Measurements from ENCODE around the gene LGALS1.

LGALS1 gene

DNA sequence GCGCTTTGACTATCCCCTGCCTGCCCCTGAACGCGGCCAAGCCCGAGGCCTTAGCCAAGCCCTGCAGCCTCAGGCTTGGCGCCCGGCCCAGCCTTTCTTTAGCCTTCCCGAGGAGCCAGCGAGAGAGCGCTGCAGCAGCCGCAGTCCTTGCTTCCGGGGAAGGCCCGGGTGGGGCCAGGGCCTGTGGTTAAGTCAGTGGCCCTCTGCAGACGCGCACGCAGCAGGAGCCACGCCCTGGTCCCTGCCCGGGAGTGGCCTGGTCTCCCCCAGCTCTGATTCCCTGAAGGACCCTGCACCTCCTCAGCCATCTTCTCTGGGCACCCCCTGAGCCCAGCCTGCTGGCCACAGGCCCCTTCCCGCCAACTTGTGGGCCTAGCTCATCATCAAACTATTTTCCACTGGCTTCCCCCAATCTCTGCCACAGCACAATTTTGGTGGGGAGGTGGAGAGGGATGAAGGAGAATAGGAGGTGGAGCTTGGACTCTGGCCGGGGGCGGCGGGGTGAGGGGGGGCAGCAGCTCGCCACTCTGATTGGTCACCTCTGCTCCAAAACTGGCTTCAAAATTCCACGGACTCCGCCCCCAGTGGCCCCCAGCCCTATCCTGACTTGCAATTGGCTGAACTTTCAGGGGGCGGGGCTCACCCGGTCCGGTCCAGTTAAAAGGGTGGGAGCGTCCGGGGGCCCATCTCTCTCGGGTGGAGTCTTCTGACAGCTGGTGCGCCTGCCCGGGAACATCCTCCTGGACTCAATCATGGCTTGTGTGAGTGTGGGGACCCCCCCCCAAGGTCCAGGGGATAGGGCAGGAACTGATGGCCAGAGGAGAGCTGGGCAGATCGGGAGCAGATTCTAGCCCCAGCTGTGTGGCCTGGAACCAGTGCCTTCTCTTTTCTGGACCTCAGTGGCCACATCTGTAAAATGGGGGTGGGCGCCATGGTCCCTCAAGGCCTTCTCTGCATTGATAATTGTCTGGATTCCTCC, at the start of gene LGALS1:
Gene LGALS1, plus strand, starts transcription at position 686 of the 979 bp plus-strand sequence. Its CDS starts 67 bp downstream, at position 753.
- peak; percentile 73 for DNase-seq

DNA sequence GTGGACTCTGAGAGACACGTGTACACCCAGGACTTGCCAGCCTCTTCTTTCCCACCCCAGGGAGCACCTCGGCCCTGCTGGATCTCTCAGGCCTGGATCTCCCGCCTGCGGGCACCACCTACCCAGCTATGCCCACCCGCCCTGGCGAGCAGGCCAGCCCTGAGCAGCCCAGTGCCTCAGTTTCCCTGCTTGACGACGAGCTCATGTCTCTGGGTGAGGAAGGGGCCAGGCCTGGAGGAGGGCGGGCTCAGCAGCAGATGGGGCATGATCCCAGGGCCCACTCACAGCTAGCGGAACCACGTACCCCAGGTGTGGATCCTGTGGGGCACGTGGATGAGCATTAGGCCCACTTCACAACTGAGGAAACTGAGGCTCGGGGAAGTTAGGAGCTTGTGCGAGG, 49.7 kb upstream of the LGALS1 start:
- no peak for DNase-seq

DNA sequence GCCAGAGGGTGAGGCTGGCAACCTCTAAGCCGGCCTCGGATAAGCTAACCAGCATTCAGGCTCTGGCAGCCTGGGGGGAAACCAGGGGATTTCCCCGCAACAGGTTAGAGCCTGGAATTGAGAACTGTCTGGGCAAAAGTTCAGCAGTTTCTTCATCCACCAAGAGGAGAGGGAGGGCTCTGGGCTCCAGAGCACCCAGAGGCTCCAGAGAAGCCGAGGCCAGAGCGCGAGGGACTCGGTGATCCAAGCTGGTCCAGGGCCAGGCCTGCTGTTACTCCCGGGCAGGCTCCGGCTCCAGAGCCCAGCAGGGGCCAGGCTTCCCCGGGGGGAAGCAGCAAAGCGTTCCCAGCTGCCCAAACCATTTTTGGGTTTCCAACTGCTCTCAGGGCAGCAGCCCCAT, 49.3 kb upstream of the LGALS1 start:
- DNase-seq, result no peak

GRCh38 chr22:37626556-37627075, 48.8 kb upstream of the LGALS1 start:
- DNase-seq, result no peak

DNA sequence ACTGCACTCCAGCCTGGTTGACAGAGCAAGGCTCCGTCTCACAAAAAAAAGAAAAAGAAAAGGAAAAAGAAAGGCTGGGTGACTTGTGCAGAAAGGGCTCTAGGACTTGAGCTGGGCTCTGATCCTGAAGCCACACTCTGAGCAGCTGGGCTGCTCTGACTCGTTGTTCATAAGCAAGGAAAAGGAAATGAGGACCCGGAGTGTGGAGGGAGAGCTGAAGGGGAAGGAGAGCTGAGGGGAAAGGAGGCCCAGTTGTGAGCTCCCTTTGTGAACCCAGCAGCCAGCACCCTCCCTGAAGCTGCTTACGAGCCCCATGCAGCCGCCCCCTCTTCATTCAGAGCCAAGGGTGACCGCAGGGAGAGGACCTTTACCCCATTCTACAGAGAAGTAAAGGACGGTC, 48.3 kb upstream of the LGALS1 start:
- DNase-seq, result no peak

GRCh38 chr22:37627545-37627944, 47.9 kb upstream of the LGALS1 start:
- DNase-seq, result peak; percentile 65

- no peak for DNase-seq
Measured at GRCh38 chr22:37628830-37629229, 46.6 kb upstream of the LGALS1 start.

DNA sequence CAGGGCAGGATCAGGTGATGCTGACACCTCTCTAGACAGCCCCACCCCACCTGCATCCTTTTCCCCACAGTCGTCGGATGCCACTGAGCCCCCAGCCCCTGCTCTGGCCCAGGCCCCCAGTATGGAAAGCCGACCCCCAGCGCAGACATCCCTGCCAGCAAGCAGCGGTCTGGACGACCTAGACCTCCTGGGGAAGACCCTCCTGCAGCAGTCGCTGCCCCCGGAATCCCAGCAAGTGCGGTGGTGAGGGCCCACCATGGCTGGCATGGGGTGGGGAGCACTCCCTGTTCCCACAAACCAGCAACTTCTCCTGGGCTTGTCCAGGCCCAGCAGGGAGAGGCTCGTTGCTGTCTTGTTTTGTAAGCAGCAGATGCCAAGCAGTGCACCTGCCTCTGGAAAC, 45.5 kb upstream of the LGALS1 start:
- DNase-seq, result no peak

DNA sequence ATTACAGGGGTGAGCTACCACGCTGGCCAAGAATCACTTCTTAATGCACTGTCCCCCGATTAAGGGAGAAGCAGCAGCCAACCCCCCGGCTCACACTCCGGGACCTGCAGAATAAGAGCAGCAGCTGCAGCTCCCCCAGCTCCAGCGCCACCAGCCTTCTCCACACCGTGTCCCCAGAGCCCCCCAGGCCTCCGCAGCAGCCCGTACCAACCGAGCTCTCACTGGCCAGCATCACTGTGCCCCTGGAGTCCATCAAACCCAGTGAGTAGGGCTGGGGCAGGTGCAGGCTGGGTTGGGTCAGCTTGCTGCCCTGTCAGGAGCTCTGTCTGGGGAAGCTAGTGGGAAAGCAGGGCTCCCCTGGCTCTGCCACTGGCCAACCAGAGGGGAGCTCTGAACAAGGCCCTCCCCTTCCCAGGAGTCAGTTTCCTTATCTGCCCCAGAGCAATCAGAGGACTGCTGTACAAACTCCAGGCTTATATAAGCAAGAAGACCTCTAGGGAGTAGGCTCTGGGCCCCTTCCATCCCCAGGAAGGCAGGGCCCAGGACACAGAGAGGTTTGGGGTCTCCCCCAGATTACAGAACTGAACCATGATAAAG, 44.5 kb upstream of the LGALS1 start:
- no peak for DNase-seq

- DNase-seq, result peak; percentile 50
Measured at GRCh38 chr22:37631448-37632173, 43.8 kb upstream of the LGALS1 start.

DNA sequence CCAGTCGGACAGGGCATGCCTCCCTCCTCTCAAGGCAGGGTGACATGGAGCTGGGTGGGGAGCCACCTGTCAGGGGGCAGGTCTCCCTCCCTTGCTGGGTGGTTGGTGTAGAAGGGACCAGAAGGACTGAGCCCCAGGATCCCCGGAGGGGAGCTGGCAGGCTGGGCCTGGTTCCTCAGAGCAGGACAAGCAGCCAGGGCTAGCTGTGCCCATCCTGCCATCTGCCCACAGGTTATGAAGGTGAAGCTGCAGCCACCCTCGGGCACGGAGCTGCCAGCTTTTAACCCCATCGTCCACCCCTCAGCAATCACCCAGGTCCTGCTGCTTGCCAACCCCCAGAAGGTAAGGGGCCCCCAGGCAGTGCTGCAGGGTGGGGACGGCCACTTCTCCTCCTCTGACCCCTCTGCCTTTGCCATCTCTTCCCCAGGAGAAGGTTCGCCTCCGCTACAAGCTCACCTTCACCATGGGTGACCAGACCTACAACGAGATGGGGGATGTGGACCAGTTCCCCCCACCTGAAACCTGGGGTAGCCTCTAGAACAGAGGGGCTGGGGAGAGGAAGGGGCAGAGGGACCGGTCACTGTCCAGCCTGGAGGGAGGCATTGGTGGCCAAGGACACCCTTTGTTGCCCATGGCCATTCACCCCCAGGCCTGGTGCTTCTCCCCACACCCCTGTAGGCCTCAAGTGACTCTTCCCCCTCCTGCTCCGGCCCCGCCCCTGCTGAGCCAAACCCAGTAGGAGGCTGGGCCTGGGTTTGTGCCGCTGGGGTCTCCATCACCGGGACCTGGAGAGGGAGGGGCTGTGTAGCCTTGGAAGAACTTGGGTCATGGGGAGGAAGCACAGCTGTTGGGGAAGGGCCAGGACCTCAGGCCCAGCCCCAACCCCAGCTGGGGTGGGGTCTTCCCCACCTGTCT, 43.0 kb upstream of the LGALS1 start:
- DNase-seq, result no peak

DNA sequence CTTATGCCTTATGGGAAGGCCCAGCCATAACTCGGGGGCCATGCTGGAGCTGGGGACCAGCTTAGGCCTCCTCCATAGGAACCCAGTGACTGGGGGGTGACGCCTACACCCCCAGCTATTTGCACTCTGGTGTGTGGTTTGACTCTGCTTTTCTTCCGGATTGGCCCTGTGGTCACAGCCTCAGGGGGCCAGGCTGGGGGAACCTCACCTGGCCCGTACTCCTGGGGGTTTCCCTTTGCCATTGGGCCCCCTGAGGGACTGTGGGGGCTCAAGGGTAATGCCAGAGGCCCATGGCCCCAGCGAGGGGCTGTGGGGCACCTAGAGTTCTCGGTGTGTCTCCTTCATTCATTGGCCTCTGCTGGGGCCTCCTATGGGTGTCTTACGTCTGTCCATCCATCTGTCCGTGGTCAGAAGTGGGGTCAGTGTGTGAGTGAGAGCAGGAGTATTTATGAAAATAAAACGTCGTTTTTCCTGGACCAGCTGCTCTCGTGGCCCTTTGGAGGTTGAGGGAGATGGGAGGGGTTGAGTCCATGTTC, 42.3 kb upstream of the LGALS1 start:
- DNase-seq, result peak; percentile 68

GRCh38 chr22:37633625-37634416, 41.6 kb upstream of the LGALS1 start:
- DNase-seq, result peak; percentile 64

GRCh38 chr22:37634417-37634924, 41.0 kb upstream of the LGALS1 start:
- DNase-seq, result no peak

- no peak for DNase-seq
Measured at GRCh38 chr22:37635157-37635556, 40.3 kb upstream of the LGALS1 start.

GRCh38 chr22:37636186-37636948, 39.1 kb upstream of the LGALS1 start:
- DNase-seq, result no peak

DNA sequence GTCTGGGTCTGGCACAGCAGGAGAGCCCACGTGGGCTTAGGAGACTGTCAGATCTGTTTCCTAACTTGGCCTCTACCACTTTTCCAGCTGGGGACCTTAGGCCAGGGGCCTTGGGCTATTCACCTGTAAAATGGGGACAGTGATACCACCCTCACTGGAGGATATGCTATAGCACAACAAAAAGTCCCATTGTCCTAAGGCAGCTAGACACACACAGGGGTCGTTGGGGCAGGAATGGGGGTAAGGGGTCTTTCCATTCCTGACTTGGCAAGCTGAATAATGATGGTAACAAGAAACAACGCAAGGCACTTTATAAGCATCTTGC, 38.5 kb upstream of the LGALS1 start:
- no peak for DNase-seq

- peak; percentile 46 for DNase-seq
Measured at GRCh38 chr22:37638391-37639069, 36.9 kb upstream of the LGALS1 start.

GRCh38 chr22:37639070-37639760, 36.2 kb upstream of the LGALS1 start, which contains the start of gene SH3BP1:
Gene SH3BP1, plus strand, starts transcription at chr22:37639669. Its CDS starts 119 bp downstream, at chr22:37639788.
- DNase-seq, result peak; percentile 57
